DND-41 (cell line): Measurements from ENCODE around the gene FHOD3.

Source experiments
- ATAC-seq: fragments of 200-7000 bp; cut with Tn5 transposase; 3 replicates; pipeline ENCODE4 v1.9.1; 2021; ENCODE audit warnings: low read depth; ENCODE audit not compliant: insufficient read depth
- DNase-seq: peaks from one replicate; pipeline ENCODE4 v3.0.0-alpha.2; 2020
- H2AFZ ChIP-seq: 2 replicates; pipeline ENCODE4 v1.6.0; 2012; ENCODE audit warnings: low read depth, low read length
- H3K27ac ChIP-seq: 2 replicates; pipeline ENCODE4 v1.5.1; 2012; ENCODE audit warnings: low read length, inconsistent platforms
- H3K27me3 ChIP-seq: fragments of 200-600 bp; sonication (generic); 2 replicates; pipeline ENCODE4 v1.6.0; 2012; ENCODE audit warnings: low read length, mild to moderate bottlenecking, inconsistent platforms; ENCODE audit not compliant: insufficient read depth, poor library complexity
- H3K36me3 ChIP-seq: 2 replicates; pipeline ENCODE4 v1.5.1; 2012; ENCODE audit warnings: low read length, inconsistent platforms; ENCODE audit not compliant: insufficient read depth
- H3K4me1 ChIP-seq: 2 replicates; pipeline ENCODE4 v1.5.1; 2012; ENCODE audit warnings: mild to moderate bottlenecking, low read length; ENCODE audit not compliant: insufficient read depth
- H3K4me2 ChIP-seq: 2 replicates; pipeline ENCODE4 v1.6.0; 2012; ENCODE audit warnings: mild to moderate bottlenecking, moderate library complexity, low read length, inconsistent platforms; ENCODE audit not compliant: insufficient read depth
- H3K4me3 ChIP-seq, 2 experiments: fragments of 200-600 bp in 1 of 2; shearing (Covaris generic) in 1 of 2; 2 replicates each; pipeline ENCODE4 v1.5.1; 2012 to 2016; ENCODE audit warnings: inconsistent platforms in 2 of 2, low read length in 2 of 2, mild to moderate bottlenecking in 2 of 2, low read depth in 1 of 2, moderate library complexity in 1 of 2
- H3K79me2 ChIP-seq: 2 replicates; pipeline ENCODE4 v1.6.0; 2012; ENCODE audit warnings: low read length, inconsistent platforms; ENCODE audit not compliant: insufficient read depth
- H3K9ac ChIP-seq: 2 replicates; pipeline ENCODE4 v1.6.0; 2012; ENCODE audit warnings: low read depth, mild to moderate bottlenecking, inconsistent platforms, low read length, moderate library complexity
- H3K9me3 ChIP-seq: 2 replicates; pipeline ENCODE4 v1.5.1; 2012; ENCODE audit warnings: low read length, moderate library complexity, mild to moderate bottlenecking, inconsistent platforms; ENCODE audit not compliant: insufficient read depth, severe bottlenecking
- H4K20me1 ChIP-seq: 2 replicates; pipeline ENCODE4 v1.6.0; 2012; ENCODE audit warnings: low read length; ENCODE audit not compliant: insufficient read depth
- CTCF ChIP-seq: IDR thresholded peaks from 2 replicates; pipeline ENCODE4 v1.5.1; 2012; ENCODE audit warnings: borderline replicate concordance, low read length, moderate library complexity, mild to moderate bottlenecking; ENCODE audit not compliant: poor library complexity, severe bottlenecking; ENCODE audit errors: extremely low read depth
- EZH2 ChIP-seq: IDR thresholded peaks from 3 replicates; pipeline ENCODE4 v1.6.1; 2012; ENCODE audit warnings: borderline replicate concordance, low read depth, mild to moderate bottlenecking, moderate library complexity, low read length, inconsistent platforms; ENCODE audit not compliant: severe bottlenecking

FHOD3 gene

GRCh38 chr18:36273347-36273746 lies 24.2 kb upstream of the FHOD3 start:
- no peaks in the 10 kb centered on the region for H3K79me2 ChIP-seq
- no peaks in the 10 kb centered on the region for H3K4me1 ChIP-seq
- DNase-seq = no peak
- no peaks in the 10 kb centered on the region for H3K36me3 ChIP-seq
- H3K9ac ChIP-seq = no peak overlapping the region
- no peaks in the 10 kb centered on the region for H4K20me1 ChIP-seq
- TF ChIP-seq EZH2 = no peak
- TF ChIP-seq CTCF = no peak
- H3K27me3 ChIP-seq = peaks cover 3% of the 10 kb centered on the region
- no peak overlapping the region for H3K27ac ChIP-seq
- no peaks in the 10 kb centered on the region for H3K9me3 ChIP-seq
- no peak overlapping the region for H2AFZ ChIP-seq
- no peak for ATAC-seq
- H3K4me3 ChIP-seq = no peak overlapping the region
- no peak overlapping the region for H3K4me2 ChIP-seq

- Histone ChIP-seq H3K27ac (no peak overlapping the region), H3K79me2 (no peaks in the 10 kb centered on the region), H3K36me3 (no peaks in the 10 kb centered on the region), H3K4me1 (no peaks in the 10 kb centered on the region), H3K27me3 (peaks cover 10% of the 10 kb centered on the region), H4K20me1 (no peaks in the 10 kb centered on the region), H3K9me3 (no peaks in the 10 kb centered on the region), H3K4me2 (no peak overlapping the region), H3K9ac (no peak overlapping the region), H3K4me3 (no peak overlapping the region), H2AFZ (no peak overlapping the region)
- ATAC-seq = no peak
- DNase-seq = no peak
- TF ChIP-seq EZH2 = no peak
- TF ChIP-seq CTCF = no peak
Observed at GRCh38 chr18:36274083-36274715, 23.3 kb upstream of the FHOD3 start.

GRCh38 chr18:36275561-36275960 lies 22.0 kb upstream of the FHOD3 start:
- no peaks in the 10 kb centered on the region for H3K4me1 ChIP-seq
- H4K20me1 ChIP-seq = no peaks in the 10 kb centered on the region
- peaks cover 10% of the 10 kb centered on the region for H3K27me3 ChIP-seq
- no peak for DNase-seq
- no peaks in the 10 kb centered on the region for H3K36me3 ChIP-seq
- H3K9ac ChIP-seq = no peak overlapping the region
- no peak for ATAC-seq
- H3K79me2 ChIP-seq = no peaks in the 10 kb centered on the region
- no peak for TF ChIP-seq CTCF
- TF ChIP-seq EZH2 = no peak
- no peak overlapping the region for H3K4me3 ChIP-seq
- no peaks in the 10 kb centered on the region for H3K9me3 ChIP-seq
- no peak overlapping the region for H3K4me2 ChIP-seq
- H3K27ac ChIP-seq = no peak overlapping the region
- no peak overlapping the region for H2AFZ ChIP-seq

- H3K4me1 ChIP-seq = no peaks in the 10 kb centered on the region
- no peak overlapping the region for H3K4me3 ChIP-seq
- ATAC-seq = no peak
- no peak overlapping the region for H2AFZ ChIP-seq
- peaks cover 18% of the 10 kb centered on the region for H3K27me3 ChIP-seq
- no peaks in the 10 kb centered on the region for H4K20me1 ChIP-seq
- H3K79me2 ChIP-seq = no peaks in the 10 kb centered on the region
- H3K36me3 ChIP-seq = no peaks in the 10 kb centered on the region
- no peak for DNase-seq
- no peak overlapping the region for H3K4me2 ChIP-seq
- H3K9ac ChIP-seq = no peak overlapping the region
- no peak overlapping the region for H3K27ac ChIP-seq
- H3K9me3 ChIP-seq = no peaks in the 10 kb centered on the region
- no peak for TF ChIP-seq CTCF
- TF ChIP-seq EZH2 = no peak
Observed at GRCh38 chr18:36279001-36279400, 18.5 kb upstream of the FHOD3 start.
